ENCODE measurements around the gene CIB2.
A peak's percentile ranks its signal among the peaks of the same experiment; 100 is the strongest.

Gene CIB2

DNA sequence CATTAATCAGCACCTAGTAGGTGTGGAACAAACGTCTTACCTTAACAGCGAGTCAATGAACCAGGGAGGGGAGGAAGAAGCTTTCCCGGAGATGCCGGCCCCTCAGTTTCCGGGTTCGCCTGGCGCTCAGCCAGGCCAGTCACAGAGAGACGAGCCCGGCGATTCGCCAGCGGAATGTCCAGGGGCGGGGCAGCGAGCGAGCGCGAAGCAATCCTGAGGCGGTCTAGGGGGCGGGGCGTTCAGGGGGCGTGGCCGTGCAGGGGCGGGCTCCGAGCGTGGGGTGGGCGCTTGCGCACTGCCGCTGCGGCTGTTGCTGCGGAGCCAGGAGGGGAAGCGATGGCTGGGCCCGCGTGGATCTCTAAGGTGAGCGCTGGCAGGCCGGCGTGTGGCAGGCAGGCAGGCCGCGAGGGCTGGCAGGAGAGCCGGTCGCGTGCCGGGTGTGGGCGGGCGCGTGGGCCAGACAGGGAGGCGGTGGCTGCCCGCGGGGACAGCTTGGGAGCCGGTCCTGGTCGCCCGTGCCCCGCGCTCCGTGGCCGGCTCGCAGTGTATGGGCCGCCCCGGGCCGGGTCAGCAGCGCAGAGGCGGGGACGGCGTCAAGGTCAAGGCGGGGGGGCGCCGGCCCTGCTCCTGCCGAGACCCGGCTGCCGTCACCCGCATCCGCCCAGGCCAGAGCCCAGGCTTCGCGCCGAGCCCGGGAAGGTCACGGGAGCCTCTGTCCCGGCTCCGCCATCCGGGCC is 18.0 kb upstream of the CIB2 start, which contains the start of gene IDH3A:
TSS of gene IDH3A (plus strand) at position 295 of the 737 bp plus-strand sequence. CDS start at position 337, 42 bp downstream.
- DNase-seq = peak; percentile 100

DNA sequence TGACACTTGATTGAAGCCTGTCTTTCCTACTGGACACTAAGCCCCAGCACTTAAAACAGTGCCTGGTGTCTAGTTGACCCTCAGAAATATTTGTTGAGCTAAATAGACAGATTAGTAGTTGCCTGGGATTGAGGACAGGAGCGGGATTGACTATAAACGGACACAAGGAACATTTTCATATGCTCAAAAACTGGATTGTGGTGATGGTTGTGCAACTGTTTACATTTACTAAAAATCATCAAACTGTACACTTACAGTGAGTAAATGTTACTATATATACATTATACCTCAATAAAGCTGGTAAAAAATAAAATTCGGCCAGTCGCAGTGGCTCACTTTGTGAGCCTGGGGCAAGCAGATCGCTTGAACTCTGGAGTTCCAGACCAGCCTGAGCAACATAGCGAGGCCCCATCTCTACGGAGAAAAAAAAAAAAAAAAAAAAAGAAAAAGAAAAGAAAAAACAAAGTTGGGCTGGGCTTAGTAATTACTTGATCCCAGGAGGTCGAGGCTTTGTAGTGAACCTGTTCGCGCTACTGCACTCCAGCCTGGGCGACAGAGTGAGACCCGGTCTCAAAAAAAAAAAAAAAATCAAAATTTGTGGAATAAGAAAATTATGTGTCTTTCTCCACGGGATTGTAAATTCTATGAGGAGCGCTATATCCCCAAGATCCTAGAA is 17.3 kb upstream of the CIB2 start:
- DNase-seq = no peak

DNA sequence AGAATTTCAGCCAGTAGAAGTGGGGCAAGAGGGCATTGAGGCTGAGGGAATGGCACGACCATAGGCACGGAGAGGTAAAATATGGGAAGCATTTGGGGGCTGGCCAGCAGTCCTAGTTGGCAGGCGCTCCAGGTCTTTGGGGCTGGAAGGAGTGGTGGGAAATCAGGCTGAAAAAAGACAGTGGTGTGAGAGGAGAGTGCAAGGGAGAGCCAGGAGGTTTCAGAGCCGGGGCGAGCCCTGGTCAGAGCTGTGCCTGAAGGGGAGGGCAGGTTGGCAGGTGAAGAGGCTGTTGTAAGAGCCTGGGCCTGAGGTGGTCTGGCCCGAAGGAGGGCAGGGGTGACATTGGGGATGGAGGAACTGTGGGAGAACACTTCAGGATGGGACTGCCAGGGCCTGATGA is 16.3 kb upstream of the CIB2 start:
- DNase-seq = no peak

DNA sequence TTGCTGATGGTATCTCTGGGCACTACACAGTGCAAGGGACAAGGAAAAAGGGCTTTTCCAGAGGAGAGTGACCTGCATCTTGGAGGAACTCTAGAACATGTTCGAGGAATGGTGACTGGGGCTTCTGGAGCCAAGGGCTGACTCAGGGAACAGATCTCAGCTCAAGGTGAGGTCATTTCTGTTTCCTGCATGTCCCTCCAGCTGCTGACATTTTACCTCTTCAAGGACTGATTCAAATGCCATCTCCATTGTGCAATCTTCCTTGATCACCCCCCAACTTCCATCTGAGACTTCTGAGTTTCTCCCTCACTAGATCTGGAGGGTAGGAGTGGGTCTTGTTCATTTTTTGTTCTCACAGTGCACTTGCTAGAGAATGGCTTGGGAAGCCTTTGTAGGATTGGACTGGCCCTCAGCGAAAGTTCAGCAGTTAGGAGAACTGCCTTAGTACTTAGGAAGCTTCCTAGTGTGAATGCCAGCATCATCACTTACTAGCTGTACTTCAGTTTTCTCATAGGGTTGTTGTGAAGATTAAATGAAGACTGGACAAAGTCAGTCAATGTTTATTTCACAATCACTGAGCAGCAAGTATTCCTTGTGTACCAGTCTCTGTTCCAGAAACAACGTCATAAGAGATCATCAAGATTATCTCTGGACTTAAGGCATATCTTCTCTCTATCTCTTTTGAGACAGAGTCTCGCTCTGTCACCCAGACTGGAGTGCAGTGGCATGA is 15.3 kb upstream of the CIB2 start:
- no peak for DNase-seq

DNA sequence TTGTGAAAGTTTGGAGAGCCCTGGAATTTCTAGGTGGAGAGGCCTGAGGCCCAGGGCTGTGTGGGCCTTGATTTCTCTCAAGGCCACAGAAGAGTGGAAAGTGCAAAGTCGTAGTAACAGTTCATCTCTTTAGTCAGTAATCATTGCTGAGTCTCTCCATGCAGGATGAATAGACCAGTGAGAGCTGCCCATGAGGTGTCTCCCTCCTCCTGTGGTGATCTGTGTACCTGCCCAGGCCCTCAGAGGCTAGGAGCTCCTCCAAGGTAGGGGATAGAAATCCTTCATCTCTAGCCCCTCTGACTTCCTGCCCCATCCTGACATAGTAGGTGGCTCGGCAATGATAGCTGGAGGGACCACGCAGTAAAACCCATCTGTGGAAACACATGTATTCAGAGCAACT is 11.1 kb upstream of the CIB2 start:
- no peak for DNase-seq

DNA sequence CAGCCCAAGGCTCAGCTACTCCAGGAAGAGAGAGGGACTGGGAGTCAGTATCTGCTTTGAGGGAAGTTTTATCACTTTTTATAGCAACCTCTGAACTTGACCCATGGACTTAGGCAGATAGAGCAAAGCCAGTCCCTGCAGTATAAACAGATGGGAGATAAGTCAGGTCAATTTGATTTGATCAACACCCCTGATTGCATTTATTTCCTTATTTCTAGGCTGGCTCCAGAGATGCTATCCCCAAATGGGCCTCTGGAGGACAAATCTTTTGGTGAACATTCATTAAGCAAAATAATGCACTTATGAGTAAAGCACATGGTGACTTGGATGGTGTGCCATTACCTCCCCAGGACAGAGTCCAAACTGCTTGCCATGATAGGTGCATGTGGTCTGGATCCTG is 9.0 kb upstream of the CIB2 start:
- DNase-seq = no peak

DNA sequence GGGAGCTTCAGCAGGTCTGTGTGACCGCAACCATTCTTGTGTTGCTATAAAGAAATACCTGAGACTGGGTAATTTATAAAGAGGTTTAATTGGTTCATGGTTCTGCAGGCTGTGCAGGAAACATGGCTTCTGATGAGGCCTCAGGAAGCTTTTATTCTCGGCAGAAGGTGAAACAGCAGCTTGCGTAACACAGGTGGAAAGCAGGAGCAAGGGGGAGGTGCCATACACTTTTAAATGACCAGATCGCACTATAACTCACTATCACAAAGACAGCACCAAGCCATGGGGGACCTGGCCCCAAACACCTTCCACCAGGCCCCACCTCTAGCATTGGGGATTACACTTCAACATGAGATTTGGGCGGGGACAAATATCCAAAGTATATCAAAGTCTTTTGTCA is 8.3 kb upstream of the CIB2 start:
- DNase-seq = no peak

DNA sequence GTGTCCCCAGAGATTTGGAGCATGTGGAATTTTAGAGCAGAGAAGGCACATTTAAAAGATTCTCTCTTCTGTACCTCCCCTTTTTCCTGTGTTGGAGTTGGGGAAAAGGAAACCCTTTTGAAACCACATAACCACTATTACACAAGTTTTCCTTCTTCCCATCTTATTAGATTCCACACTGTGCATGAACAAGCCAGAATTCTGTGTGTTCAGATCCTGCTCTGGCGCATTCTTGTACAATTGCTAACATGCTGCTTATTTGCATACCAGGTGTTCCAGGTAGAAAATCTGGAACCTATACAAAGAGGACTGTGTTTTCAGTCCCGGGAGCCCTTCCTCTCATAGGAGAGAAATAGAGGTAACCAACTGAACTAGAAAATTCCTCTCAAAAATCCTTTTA is 2.6 kb upstream of the CIB2 start:
- DNase-seq = no peak

DNA sequence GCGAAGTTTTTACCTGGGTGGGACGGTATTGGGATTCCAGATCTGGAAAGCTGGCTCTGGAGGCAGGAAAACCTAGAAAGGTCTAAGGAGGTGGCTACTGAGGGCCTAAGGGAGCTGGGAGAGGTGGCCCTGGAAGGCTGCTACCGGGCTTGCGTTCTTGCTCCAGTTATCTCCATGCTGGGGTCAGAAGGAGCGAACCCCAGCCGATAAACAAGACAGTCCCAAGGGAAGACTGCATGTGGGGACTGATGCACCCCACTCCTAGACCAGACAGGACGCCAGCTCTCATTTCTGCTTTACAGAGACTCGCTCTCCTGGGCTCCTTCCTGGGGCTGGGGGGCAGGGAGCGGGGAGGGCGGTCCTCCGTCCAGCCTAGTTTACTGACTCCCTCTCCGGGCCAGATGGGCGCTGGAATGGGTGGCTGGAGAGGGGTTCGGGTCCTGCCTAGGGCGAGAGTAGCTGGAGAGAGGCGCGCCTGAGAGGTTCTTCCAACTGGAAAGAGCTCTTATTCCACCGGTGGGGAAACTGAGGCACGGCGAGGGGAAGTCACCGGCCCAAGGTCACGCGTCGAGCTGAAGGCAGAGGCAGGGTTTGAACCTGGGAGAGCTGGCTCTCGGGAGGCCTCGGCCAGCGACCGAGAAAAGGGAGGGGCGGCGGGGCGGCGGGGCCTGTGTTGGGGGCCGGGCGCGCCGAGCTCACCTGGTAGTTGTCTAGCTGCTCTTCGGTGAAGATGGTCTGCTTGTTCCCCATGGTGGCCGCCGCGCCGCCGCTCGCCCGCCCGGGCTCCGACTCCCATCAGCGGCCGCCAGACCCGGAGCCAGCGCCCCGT is 565 bp downstream of the CIB2 start:
- no peak for DNase-seq

DNA sequence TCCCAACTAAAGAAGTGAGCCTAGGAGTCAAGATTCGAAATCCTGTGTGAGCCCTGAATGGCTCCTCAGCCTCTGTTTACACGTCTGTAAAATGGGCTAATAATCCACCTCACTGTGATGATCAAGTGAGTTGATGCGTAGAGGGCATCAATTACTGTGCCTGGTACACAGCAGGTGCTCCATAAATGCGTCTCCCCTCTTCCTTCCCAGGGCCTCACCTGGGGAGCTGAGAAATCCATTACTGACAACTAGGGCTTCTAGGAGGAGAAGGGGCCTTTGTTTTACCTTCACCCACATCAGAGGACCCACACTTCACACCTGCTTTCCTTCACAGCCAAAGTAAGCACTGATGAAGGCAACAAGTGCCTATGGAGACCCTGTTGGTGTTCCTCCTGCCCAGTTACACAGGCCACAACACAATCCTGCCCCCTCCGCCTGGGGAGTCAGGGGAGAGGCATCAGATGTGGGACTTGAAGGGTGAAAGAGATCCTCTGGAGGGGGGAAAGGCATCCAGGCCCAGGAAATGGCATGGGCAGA is 1.4 kb downstream of the CIB2 start:
- no peak for DNase-seq

DNA sequence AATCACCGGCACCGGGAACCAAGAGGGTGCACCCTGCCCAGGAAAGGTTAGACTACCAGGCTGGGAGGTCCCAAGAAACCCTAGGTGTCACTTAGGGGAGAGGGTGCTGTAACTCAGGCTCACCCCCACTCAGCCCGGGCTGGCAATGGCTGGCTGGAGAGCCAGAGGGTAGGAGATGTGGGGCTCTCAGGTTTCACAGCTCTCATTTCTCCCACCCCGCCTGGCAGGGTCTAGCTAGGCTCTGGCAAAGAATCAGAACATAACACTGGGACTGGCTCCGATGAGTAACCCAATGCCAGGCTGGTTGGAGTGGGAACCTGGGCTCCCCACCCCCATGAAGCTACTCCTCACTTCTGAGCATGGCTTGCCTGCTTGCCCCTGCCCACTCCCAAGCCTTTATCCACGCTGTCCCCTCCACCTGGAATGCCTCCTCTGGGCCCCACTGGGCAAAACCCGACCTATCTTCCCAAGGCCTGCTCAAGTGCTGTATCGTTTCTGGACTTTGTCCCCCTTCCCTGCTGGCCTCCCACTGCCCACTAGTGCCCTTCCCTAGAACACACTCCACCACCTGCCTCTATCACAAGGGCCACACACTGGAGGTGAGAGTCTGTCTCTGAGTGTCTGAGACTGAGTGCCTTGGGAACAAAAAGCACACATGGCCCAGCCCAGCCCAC is 2.0 kb downstream of the CIB2 start:
- no peak for DNase-seq

DNA sequence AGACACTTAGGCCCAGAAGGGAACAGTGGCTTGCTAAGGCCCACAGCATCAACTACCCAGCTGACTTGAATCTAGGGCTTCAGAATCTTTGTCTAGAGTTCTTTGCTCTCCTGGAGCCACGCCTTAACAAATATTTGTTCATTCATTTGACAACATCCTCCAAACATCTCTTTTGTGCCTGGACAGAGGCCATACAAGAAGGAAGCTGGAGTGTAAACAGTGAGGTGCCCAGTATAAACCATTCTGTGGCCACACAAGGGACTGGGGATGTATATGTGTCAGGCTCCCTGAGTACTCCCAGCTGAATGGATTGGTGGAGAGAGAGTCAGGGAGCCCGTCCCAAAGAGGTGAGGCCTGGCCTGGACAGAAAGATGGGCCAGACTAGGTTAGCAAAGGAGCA is 3.4 kb downstream of the CIB2 start:
- DNase-seq = no peak

DNA sequence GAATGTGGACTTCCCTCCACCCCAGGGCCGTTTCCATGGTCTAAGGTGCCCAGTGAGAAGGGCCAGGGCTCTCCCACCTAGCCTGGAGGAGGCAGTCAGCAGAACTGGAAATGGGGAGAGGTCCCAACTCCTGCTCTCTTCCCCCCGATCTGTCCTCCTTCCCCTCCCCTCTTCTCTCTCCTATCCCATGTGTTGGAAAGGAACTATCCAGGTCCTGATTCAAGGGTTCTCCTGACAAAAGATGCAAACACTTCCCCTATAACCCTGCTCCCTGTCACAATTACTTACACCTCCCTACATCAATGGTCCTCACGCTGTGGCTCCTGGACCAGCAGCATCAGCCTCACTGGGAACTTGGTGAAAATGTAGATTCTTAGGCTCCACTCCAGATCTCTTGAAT is 6.0 kb downstream of the CIB2 start:
- no peak for DNase-seq

DNA sequence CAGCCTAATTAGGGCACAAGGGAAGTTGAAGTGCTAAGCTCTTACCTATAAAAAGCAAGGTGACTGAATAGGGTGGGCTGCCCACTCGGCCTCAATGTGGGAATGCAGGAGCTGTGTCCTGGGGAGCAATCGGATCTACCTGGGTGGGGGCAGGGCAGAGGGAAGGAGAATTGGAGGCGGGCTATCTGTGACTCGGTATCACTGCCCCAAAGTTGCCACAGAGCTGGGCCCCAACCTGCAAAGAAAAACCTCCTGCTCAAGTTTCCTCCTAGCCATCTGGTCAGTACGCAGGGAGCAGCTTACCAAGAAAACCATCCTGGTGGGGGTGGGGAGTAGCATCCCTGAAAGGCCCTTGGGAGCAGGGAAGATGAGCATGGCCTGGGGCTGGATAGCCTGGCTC is 10.7 kb downstream of the CIB2 start:
- DNase-seq = no peak

DNA sequence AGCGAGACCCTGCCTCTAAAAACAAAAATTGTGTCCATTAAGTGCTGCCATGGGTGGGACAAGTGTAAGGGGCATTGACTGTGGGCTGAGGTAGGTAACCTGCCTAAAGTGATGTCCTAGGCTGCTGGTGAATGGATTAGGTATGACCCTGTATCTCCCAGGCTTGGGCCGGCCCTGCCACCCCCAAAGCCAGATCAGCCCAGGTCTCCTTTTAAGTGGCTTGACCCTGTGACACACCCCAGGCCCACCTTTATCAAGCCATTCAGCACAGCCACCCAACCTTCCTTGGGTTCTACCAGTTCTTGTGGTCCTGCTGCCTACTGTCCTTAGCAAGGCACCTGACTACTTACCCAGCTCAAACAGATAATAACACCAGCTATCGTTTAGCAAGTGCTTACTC is 18.7 kb downstream of the CIB2 start:
- DNase-seq = no peak

DNA sequence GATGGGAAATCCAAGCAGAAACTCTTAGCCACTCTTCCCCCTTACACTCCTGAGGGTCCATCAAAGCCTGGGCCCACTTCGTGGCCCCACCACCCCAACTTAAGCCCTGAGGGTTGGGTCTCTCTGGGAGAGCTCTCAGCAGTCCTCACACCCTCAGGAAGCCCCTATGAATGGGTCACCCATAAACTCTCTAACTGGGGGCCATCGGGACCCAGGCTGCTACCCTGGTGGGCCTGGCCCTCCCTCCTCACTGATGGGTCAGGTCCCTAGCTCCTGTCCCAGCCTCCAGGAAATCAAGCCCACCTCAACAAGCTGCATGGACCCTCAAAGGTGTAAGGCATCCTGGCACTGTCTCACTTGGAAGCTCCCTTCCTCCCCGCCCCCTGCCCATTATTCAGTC is 19.5 kb downstream of the CIB2 start:
- DNase-seq = no peak

DNA sequence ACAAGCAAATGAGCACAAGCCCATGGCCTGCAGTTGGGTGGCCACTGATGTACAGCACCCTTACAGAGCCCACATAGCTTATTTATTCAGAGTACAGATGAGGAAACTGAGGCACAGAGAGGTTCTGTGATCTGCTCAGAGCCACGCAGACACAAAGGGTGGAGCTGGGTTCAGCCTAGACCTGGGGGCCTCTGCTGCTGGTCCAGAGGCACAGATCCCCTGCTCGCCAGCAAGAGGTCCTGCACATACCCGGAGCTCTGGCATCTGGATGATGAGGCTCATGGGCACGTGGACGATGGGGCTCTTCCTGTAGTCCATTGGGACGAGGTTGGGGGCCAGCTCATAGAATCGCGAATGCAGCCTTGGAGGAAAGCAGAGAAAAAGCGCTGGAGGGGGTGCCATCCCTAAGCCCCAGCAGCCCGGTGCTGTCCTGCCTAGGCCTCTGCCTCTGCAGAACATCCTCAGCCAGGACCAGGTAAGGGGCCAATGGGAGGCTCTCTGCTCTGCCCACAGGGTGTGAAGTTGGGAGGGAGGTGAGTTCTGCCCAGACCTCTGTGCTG is 20.2 kb downstream of the CIB2 start:
- DNase-seq = no peak

DNA sequence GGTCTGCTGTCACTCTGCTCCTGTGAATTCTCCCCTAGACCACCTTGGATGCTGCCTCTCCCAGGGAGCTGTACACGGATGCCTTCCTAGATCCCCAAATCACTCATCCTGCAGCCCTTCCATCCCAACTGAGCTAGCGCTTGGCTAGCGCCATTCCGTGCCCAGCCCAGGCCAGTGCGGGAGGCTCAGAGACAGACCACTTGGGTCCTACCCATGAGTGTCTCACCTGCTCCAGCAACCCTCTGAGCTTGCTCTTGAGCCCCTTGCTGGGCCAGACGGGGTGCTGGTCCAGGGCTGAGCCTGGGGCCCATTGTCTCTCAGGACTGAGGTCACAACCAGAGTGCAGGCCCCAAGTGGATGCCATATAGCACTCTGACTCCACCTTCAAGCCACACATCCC is 21.1 kb downstream of the CIB2 start:
- DNase-seq = no peak

DNA sequence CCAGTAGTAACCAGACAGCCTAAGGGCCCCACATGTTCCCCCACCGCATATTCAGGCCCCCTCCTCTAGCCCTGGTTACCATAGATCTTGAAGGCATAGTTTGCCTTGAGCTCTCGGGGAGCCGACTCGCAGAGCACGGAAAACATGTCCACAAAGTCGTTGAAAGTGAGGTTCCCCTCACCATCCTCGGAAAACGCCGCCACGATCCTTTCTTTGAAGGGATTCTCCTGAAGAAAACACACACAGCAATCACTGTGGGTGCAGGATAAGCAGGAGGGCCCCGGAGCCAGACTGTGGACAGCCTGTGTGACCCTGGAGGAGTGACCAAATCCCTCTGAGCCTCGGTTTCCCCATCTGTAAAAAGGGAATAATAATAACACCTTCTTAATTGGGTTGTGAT is 22.1 kb downstream of the CIB2 start:
- no peak for DNase-seq

DNA sequence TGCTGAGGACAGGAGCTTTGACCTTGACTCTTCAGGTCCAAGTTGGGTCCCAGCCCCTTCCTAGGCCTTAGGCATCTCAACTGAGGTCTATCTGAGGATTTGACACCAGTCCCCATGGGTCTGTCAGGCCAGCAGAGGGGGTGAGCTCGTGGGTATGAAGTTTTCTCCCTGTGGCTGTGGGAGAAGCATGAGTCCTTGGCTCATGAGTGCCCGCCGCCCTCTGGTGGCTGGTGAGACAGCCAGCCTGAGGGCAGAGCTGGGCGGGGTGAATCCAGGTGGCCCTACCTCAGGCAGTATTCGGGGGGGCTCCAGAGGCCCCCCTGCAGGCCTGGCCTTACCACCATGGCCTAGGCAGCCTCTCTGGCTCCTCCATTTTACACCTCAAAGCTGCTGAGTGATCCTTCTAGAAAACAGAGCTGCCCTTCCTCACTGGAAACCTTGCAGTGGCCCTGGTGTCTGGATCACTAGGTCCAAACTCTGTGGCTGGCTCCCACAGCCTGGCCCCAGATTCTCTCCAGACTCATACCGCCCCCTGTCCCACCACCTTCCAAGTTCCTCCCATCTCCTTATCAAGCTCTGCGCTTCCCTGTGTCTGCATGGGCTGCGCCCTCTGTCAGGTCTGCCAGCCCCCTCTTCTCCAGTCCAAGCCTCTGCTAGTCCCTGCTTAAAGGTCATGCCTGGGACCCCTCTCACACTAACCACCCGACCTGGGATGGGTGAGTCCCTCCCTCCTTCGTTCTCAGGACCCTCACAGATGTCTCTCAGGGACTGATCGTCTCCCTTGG is 22.8 kb downstream of the CIB2 start:
- peak; percentile 89 for DNase-seq

DNA sequence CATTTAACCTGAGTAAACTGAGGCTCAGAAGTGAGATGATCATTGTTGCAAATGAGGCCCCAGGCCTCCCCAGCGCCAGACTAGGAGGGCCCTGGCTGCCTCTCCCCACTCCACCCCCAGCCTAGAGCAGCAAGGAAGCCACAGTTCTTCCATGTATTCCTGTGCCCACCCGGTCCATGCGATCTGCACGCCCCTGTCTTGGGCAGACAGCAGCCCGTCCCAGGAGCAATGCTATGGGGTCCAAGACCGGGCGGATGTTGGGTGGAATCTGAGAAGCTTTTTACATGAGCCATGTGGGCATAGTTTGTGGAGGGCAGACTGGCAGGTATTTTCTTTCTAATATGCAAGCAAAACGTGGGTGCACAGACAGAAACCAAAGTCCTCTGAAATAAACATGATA is 23.8 kb downstream of the CIB2 start:
- no peak for DNase-seq
